ENCODE measurements around the gene ALOX15.
"Not testable (repeated sequence)": the region's sequence is repeated elsewhere in the genome, so short reads cannot be mapped to it uniquely, and the experiment has no call there.

Gene ALOX15

DNA sequence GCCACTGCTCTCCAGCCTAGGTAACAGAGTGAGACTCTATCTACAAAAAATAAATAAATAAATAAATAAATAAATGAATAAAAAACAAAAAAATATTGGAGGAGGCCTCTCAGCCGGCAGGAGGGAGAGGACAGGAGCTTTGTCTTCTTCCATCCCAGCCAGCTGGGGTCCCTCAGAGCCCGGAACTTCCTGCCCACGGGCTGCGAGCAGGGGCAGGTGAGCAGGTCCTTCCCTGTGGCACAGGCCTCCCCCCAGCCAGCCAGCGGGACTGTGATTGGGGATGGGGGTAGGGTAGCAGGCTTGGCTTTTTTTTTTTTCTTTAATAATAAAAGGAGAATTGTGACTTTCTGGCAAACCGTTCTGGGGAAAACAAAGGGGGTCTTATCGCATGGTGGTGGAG, 47.1 kb downstream of the ALOX15 start:
- no peak for DNase-seq (ENCODE audit: low read depth)

DNA sequence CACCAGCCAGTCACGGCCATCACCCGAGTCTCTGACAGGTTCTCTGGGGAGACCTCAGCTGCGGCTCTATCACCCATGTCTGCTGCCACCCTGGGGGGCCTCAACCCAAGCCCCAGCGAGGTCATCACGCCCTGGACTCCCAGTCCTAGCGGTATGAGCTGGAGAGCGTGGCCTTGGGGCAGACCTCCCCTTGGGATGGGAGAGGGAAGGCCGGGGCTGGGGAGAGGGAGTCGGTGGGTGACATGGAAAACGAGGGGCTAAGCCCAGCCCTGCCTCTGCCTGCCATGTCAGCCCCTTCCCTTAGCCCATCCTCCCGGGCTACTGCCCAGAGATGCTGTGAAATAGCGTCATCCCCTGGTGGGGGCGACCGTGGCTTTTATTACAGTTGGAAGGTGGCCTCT, 48.5 kb downstream of the ALOX15 start:
- no peak for DNase-seq (ENCODE audit: low read depth)

DNA sequence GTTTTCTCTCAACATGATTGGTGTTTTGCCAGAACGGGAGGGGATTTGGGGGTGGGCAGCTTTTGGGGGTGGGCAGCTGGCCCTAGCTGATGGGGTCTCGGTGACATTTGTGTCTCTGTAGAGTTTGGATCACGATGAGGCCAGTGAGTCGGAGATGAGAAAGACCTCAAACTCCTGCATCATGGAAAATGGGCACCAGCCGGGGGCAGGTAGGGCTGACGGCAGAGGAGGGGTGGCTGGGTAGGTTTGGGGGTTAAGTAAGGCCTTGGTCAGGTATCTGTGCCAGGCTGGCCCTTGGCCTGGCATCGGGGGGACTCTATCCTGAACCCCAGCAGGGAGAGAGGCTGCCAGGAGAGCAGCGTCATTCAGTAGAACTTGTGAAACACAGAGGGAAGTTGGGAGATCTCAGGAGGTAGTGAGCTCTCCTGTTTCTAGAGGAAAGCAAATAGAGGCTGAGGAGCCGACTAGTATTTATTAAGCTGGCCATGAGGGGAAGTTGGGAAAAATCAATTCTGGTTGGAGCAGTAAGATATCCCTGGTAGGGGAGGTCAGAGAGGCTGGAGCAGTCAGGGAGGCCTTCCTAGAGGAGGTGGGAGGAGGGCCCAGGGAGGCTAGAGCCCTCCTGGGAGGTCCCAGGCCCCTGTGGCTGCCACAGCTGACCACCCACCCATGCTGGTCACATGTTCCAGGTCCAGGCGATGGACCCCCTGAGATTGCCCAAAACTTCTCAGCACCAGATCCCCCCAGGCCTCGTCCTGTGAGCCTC, 49.1 kb downstream of the ALOX15 start:
- DNase-seq (ENCODE audit: low read depth), result no peak

DNA sequence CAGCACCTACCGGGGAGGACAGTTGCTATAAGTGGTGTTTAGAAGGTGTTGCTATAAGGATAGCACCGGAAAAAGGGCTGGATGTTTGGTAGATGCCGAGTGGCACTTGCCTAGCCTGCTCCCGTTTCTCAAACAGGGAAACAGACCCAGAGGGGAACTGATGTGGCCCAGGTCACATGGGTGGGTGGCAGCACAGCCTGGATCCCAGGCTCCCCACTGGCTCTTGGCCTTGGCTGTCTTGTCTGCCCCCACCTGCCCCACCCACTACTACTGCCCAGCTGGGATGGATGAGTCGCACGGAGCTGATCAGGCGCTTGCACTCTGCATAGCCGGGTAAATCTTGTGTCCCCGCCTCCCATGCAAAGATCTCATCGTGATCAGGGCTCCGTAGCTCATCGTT, 49.9 kb downstream of the ALOX15 start:
- DNase-seq (ENCODE audit: low read depth), result no peak

DNA sequence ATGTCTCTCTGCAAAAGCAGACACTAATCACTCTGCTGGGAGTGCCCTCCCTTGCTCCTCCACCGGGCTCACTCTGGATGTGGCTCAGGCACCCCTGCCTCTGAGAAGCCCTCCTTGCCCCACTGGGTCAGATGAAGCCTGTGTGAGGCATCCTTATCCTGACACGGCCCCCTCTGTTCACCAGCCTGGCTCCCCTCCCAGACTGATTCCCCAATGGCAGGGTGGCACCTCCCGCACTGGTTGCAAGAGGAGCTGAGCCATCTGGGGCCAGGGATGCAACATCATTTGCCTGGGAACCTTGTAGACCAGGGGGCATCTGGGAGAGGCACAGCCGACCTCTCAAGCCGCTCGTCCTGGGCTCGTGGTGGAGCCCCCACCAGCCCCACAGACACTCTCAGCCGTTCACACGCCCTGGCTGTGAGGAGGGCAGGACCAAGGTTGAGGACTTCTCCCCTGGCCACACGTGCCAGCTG, 50.5 kb downstream of the ALOX15 start:
- DNase-seq (ENCODE audit: low read depth), result no peak

DNA sequence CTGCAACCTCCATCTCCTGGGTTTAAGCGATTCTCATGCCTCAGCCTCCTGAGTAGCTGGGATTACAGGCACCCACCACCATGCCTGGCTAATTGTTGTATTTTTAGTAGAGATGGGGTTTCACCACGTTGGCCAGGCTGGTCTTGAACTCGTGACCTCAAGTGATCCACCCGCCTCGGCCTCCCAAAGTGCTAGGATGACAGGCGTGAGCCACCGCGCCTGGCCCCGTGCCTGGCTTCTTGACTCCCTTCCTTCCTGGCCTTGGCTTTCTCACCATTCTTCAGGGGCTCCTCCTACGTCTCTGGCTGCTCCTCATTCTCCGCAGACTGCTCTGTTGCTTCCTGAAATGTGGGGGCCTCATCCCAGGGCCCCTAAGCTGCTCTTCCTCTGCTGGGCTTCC, 51.4 kb downstream of the ALOX15 start:
- not testable (repeated sequence) for DNase-seq (ENCODE audit: low read depth)

DNA sequence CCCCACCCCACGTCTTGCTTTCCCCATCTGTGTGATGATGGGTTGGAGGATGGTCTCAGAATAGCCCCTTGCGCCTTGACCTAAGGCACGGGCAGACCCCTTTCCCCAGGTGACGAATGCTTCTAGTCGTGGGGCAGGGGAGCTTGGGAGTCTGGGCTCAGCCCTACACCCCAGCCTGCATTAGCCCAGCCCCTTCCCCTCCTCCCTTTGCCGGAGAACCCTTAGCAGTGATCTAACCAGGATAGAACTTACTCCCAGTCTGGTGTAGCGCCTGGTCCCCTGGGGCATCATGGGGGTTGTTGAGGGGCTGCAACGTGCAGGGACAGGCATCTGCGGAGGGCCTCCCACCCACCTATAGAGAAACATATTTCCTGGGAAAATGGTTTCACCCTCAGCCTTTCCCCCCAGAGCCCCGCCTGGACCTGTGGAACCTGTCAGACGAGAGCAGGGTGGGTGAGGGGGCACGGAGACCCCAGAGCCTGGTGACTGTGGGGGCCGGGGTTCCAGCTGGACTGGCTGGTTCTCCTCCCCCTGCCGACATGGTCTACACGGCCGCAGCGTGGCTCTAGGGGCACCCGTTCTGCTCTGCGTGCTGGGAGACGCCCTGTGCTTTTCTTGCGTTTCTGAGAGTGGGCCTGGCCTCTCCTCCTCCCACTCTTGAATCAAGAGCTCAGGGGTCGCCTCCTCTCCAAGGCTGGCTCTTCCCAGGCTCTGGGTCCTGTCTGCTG, 52.4 kb downstream of the ALOX15 start:
- no peak for DNase-seq (ENCODE audit: low read depth)

DNA sequence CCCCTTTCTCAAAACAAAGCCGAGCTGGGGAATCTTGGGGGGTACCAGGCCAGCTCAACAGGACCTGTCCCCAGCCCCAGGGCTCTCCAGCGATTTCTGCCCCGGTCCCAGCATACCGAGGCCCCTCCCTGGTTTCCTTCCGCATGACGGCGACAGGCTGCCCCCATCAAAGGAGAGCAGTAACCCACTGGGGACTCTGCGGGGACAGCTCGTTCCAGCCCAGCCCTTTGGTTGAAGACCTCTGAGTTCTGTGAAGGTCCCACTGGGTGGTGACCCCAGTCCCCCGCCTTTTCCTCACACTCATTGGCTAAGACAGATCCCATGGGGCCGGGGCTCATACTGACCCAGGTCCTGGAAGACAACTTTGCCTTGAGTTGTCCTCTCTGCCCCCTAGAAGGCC, 53.1 kb downstream of the ALOX15 start:
- DNase-seq (ENCODE audit: low read depth), result no peak

DNA sequence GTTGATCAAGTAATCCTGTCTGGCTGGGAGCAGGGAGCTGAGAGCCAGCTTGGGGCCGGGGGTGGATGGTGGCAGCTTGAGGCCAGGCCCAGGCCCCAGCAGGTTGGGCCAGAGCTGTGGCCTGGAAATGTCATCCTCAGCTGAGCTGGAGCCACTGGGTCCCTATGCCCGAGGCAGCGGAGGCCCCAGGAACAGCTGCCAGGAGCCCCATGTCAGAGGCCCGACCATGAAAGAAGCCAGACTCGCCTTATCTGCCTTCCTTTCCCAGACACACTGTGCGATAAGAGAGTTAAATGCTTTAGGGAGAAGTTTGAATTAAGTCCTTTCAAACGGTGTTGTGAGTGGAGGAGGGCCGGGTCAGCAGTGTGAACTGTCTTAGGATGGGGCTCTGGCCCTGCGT, 53.7 kb downstream of the ALOX15 start:
- DNase-seq (ENCODE audit: low read depth), result no peak

DNA sequence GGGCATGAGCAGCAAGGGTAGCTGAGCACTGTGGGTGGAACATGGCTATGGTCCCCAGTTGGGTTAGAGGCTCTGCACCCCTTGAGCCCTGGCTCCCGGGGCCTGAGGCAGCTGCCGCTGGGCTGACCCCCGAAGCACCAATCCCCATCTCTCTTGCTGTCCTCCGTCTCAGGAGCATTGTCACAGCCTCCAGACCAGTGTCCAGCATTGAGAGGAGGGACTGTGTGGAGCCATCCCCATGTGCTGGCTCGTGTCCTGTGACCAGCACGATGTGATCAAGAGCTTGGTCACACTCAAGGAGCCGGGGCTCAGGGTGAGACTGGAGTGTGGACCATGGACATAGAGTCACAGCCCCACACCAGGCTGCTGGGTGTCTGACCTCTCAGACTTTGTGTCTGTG, 54.3 kb downstream of the ALOX15 start:
- no peak for DNase-seq (ENCODE audit: low read depth)

DNA sequence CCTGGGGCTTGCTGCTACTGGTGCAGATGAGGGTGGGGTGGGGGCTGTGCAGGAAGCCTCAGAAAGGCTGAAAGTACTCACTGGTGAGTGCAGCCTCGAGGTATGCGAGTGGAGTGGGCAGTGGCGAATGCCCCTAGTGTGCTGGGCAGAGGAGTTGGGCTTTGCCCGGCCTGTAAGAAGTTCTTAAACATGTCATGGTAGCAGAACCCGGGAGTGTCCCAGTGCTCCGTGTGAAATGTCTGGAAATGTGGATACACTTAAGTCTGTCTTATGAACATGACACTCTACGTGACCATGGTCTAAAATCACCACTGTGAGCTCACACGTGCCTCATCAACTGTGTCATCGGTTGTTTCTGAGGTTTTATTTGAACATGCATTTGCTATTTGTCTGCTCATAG, 55.4 kb downstream of the ALOX15 start:
- no peak for DNase-seq (ENCODE audit: low read depth)

DNA sequence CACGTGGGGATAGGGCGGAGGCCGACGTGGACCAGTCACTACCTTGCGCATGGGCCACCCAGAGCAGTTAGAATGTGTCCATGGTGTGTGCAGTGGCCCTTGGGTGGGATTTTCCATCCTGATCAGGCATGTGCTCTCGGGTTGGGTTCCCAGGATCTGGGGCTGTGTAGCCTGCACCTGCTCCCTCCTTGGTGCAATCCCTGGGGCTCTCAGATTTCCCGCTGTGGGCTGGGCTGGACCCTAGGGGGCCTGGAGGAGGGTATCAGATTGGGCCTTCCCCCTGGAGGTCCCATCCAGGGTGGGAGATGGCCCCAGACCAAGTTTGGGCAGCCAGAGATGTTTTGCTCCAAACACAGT, 55.9 kb downstream of the ALOX15 start:
- no peak for DNase-seq (ENCODE audit: low read depth)

DNA sequence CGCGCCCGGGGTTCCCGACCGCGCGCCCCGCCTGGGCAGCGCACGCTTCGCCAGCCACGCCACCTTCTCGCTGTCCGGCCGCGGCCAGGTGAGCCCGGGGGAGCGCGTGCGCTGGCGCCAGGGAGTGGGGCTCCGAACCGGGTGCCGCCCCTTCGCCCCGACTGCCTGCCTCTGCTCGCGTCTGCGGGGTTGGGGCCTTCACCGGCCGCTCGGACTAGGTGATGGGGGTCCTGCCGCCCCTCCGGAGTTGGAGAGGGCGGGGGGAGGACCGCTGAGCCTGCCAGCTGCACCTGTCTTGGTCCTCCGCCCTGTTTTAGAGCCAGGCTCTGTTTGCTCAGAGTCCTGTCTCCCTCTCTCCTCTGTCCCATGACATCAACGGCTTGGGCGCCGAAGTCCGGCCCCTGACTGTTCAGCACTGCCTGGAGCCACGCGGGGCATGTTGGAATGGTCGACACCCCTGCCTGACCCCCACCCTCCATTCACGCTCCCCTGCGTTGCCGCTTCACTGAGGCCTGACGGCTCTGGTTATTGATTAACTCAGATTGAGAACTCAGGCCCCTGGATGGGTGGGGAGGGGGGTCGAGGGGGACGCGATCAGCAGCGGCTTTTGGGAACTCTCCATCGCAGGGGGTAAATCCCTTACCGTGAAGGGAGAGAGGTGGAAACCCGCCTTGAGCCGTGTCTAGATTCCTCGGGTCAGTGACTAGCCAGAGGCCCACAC, 56.4 kb downstream of the ALOX15 start:
- DNase-seq (ENCODE audit: low read depth), result no peak

DNA sequence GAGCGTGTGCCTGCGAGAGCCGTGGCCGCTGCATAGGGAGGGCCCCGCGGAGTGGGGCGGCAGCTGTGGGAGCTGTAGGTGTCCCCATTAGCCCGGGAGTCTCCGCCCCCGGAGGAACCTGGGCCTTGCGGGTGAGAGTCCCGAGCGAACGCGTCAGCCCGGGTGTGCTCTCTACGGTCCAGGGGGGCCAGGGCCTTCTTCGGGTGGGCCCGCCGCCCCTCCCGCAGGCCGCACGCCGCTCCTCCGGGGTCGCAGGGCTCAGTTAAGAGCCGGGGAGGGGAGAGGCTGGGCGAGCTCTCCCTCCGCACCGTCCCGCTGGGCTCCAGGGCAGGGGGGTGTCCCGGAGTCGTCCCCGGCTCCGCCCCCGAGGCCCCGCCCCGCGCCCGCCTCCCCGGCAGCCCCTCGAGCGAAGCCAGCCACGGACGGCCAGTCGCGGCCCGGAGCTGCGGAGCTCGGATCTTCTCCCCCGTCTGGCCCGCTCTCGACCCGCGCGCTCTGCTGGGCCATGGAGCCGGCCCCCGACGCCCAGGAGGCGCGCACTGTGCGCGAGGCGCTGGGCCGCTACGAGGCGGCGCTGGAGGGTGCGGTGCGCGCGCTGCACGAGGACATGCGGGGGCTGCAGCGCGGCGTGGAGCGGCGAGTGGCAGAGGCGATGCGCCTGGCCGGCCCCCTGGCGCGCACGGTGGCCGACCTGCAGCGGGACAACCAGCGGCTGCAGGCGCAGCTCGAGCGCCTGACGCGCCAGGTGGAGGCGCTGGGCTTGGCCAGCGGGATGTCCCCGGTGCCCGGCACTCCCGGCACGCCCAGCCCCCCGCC, 57.2 kb downstream of the ALOX15 start, which contains the start of gene SMTNL2:
Gene SMTNL2 (plus strand): TSS at position 429 of the 816 bp plus-strand sequence. CDS start 77 bp downstream, at position 506.
- DNase-seq (ENCODE audit: low read depth), result no peak

DNA sequence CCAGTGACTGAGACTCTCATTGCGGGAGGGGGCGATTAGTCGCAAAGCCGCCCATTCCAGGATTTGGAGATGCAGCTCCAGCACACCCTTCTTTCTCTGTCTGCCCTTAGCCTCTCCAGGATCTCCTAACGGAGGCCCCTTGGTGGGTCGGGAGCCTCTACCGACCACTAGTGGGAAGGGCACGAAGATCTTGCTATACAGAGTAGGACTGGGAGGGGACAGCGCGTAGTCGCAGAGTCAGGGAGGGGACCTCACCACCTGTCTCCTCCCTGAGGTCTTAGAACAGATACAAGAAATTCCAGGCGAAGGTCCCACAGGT, 57.7 kb downstream of the ALOX15 start:
- no peak for DNase-seq (ENCODE audit: low read depth)

DNA sequence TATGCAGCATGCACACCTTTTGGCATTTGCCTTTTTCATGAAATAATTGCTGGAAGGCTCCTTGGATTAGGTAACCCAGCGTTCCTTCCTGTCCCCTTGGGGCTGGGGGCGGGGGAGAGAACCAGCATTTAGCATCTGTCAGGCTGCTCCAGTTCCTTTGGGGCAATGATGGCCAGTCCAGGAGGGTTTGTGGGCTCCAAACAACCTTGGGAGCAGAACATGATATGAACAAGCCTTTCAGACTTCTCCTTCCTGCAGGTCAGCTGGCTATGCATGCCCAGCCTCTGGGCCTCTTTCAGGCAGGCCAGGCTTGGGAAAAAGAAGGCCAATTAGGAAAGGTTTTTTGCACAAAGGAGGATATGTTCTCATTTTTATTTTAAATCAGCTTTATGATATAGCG, 58.3 kb downstream of the ALOX15 start:
- DNase-seq (ENCODE audit: low read depth), result no peak

DNA sequence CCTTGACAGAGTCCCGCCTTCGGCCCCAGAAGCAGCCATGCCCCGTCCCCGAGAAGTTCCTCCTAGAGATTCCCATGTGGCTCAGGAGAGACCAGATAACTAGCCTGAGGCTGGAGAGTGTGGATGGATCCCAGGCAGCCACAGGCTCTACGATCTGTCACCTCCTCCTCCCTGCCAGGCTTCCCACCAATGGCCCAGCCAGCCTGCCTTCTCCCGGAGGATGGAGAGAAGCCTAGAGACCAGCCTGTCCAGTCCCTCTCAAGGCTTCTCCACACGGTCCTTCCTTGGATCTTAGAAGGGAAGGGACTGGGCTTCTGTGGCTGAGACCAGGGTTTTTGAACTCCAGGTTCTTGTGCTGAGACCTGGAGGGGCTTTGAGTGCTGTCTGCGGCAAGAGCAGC, 58.8 kb downstream of the ALOX15 start:
- DNase-seq (ENCODE audit: low read depth), result no peak

DNA sequence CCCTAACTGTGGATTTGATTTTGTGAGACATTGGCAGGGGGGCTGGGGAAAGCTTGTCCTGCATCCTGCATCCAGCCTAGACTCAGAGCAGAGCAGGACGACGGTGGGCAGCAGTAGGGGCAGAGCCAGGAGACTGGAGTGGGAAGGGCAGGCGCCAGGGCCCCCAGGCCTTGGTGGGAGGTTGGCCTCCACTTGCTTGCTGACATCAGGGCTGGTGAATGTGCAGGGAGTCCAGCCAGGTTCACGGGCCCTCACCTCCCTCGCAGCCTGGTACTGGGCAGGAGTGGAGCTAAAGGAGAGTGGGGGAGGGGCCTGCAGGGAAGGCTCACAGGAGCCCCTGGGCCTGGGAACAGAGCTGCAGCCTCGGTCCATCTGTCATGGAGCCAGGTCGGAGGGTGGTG, 59.4 kb downstream of the ALOX15 start:
- DNase-seq (ENCODE audit: low read depth), result no peak

Data from stimulated activated CD8-positive, alpha-beta memory T cell treated with anti-CD3 and anti-CD28 coated beads, Interleukin-15, amount 100 ng/mL, for 1 hour (primary cell).